ENCODE measurements around the gene LRRC74A.

GRCh38 chr14:76904740-76905569, 78.7 kb downstream of the LRRC74A start:
- no peak for TF ChIP-seq GABPA (tag; conservative IDR thresholded peaks at IDR 0.05; ENCODE audit: low read depth)
- no peak for TF ChIP-seq NONO (IDR thresholded peaks at IDR 0.05; ENCODE audit: low read depth in 2 of 2, low read length in 1 of 2)
- no peak for TF ChIP-seq BRD4 (IDR thresholded peaks at IDR 0.05)
- TF ChIP-seq ZNF280A (IDR thresholded peaks at IDR 0.05; ENCODE audit: low read depth, partially characterized antibody) = no peak

Measured in K562 (cell line).